ENCODE measurements around the gene TARBP1. TPM values are rescaled to one million over a fixed set of nuclear protein-coding genes. Genes with fewer than 3 reads are reported as not detected.
"Not testable (repeated sequence)": the region's sequence is repeated elsewhere in the genome, so short reads cannot be mapped to it uniquely, and the experiment has no call there.

Gene TARBP1
- polyA plus RNA-seq, 3 donors, result 41.1 to 45.0 (median 44.1) TPM

DNA sequence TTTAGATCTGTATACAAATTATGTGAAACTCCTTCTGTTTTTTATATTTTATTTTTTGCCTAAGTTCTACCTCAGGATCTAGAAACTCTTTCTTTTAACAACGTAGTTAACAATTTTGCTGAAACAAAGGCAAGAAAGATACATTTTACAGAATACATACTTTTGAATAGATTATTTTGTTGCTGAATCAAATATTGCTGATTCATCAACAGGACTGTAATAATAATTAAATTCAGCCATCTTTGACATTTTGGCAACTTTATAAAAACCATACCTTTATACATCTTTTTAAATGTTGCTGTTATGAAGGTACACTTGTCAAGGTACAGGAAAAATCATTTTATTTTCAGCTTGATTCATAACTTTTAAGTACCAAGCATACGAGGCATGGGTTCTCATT, 116.4 kb downstream of the TARBP1 start:
- DNase-seq (ENCODE audit: low read depth in 3 of 3, low spot score in 2 of 3), result no peak

DNA sequence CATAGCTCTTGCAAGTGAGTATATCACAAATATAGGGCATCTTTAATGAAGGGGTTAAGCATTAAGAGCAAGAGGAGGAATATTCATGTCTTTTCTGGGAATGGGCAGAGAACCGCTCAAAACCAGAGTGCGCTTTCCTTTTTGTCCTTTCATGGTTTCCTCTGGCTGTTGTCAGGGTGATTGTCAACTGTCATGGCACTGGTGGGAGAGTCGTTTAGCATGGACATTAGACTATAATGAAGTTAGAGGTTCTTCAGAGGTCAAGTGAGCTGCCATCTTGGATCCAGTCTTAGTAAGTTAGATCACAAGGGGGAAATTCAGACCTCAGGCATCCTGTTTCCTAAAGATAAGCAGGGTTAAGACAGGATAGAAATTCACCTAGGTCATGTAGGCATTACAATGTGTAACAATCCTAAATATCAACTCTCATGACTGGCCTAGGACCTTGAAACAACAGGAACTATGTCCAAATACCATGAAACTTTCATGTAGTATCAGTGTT, 117.8 kb downstream of the TARBP1 start:
- DNase-seq (ENCODE audit: low read depth in 3 of 3, low spot score in 2 of 3), result no peak

DNA sequence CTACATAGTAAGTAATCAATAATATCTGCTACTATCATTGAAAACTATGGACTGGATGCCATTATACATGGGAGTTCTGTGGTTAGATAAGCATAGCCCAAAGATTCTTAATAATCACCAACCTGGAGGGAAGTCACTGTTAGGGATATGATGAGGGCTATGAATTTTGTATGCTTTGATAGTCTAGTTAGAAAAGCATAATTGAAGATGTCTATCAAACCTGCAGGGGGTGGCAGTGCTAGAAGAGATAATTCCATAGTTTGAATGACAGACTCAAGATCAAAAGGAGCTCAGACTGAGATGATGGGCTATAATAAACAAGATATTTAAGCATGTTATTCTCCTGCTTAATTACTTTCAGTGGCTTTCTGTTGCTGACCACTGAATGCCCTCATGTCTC, 121.1 kb downstream of the TARBP1 start:
- no peak for DNase-seq (ENCODE audit: low read depth in 3 of 3, low spot score in 2 of 3)

DNA sequence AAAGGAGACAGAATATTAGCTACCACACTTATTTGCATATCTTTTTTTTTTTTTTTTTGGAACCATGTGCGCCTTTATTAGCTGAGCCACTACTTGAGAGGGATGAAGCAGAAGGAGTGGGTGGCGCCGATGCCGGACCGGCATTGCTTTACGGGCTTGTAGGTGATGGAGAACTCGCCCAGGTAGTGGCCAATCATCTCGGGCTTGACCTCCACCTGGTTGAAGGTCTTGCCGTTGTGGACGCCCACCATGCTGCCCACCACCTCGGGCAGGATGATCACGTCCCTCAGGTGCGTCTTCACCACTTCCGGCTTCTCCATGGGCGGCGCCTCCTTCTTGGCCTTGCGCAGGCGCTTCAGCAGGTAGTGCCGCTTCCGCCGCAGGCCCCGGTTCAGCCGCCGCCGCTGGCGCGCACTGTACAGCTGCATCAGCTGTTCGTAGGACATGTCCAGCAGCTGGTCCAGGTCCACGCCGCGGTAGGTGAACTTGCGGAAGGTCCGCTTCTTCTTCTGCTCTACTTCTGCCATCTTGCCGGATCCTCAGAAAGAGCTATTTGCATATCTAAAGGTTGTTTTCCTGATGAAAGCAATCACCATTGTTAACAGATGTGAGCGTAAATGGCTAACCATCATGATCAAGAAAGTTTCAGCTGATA, 122.2 kb downstream of the TARBP1 start:
- not testable (repeated sequence) for DNase-seq (ENCODE audit: low read depth in 3 of 3, low spot score in 2 of 3)

DNA sequence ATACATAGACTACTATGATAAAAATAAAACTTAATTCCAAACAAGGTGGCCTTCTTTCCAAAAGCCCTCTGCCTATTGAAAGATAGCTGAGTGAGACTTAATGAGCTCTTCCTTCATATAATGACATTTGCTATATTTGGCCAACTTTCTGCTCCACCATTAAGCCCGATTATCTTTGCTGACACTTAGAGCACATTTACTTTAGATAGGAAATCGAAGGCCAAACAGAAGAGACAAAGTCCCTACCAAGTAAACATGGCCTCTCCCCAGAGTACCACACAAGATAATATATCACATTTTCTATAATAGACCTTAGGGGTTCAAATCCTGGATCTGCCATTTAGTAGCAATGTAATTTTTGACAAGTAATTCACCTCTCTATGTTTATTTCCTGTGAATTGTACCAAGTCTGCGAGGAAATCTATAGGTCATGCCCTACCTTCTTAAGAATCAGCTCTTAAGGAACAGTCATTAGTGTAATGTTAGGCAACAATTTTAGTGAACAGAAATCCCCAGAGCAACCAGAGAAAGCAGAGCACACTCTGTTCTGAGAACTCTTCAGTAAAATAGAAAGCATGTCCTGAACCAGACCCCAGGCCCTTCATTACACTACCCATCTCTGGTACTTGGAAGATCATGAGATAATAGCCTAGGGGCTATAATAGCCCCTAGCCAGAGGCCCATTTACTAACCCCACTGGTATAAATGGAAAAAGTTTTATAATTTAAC, 123.0 kb downstream of the TARBP1 start:
- no peak for DNase-seq (ENCODE audit: low read depth in 3 of 3, low spot score in 2 of 3)

DNA sequence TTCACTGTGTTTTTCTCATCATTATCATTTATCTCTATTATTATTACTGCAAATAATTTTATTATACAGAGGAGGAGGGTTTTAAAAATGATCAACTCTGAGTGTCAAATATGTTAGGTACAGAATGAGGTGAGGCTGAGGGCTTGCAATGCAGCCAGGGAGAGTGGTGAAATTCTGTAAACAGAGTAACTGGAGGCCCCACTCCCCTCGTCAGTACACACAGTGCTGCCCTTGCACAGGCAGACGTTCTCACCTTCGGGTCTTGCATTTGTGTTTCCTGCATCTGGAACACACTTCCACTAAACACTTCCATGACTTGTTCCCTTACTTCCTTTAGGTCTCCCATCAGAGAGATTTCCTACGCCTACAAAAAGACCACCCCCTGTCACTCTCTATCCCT, 130.0 kb downstream of the TARBP1 start:
- DNase-seq (ENCODE audit: low read depth in 3 of 3, low spot score in 2 of 3), result no peak

DNA sequence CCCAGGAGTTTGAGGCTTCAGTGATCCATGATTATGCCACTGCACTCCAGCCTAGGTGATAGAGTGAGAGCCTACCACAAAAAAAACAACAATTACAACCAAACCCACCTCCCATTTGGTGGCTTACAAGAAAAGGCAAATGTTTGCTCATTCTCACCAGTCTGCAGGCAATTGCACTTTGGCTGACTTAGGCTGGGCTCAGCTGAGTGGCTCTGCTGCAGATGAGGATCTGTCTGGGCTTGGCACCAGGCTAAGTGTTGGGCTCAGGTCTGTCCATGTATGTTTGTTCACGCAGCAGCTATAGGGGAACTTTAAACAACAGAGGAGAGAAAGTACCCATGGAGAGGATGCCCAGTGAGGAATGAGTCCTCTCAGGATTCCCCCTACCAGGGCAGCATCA, 133.7 kb downstream of the TARBP1 start:
- DNase-seq (ENCODE audit: low read depth in 3 of 3, low spot score in 2 of 3), result no peak

DNA sequence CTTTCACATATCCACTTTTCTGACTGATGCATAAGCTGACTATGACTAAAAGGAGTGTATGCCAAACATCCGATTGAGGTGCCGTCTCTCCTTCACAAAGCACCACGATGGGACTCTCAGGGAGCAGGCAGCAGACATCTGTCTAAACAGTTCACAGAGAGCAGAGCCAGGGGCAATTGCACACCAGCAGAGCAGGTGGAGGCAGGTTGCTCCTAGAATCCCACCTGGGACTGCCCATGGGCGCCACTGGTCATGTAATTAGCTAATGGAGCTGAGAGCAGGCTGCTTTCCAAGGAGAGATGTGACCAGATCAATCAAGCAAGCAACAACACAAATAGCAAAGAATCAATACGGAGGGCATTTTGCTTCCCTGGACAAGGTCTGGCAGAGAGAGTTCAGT, 136.2 kb downstream of the TARBP1 start:
- no peak for DNase-seq (ENCODE audit: low read depth in 3 of 3, low spot score in 2 of 3)

Other genes with a start within 250 kb of the TARBP1 start
- 10 to 100 TPM; 29.6 to 35.2 (median 34.0) TPM for gene COA6, start 105.7 kb downstream of the TARBP1 start, polyA plus RNA-seq (ENCODE audit: insufficient read length in 3 of 3)
- 100 to 1,000 TPM; 126 to 142 (median 138) TPM for gene IRF2BP2, start 131.0 kb upstream of the TARBP1 start, polyA plus RNA-seq (ENCODE audit: insufficient read length in 3 of 3)